HepG2 (cell line): ENCODE measurements around the gene ARCN1. TPM values are rescaled to one million over a fixed set of nuclear protein-coding genes. Genes with fewer than 3 reads are reported as not detected.

ENCODE experiments used
- BCL6 ChIP-seq: IDR thresholded peaks from 2 replicates; pipeline ENCODE4 v1.6.1; 2016; ENCODE audit warnings: missing genetic modification reagents, missing compliant biosample characterization
- FOSL1 ChIP-seq: sonication (generic); formaldehyde crosslinking; IDR thresholded peaks from 2 replicates; pipeline ENCODE4 v1.9.0; 2021; ENCODE audit warnings: missing genetic modification reagents, borderline replicate concordance
- GATA4 ChIP-seq: sonication (generic); IDR thresholded peaks from 2 replicates; pipeline ENCODE4 v1.6.1; 2016; ENCODE audit warnings: antibody characterized with exemption, low read depth, borderline replicate concordance
- MEIS2 ChIP-seq: sonication (generic); formaldehyde crosslinking; IDR thresholded peaks from 2 replicates; pipeline ENCODE4 v1.9.0; 2021; ENCODE audit warnings: mild to moderate bottlenecking, missing genetic modification reagents
- SMYD3 ChIP-seq: sonication (generic); formaldehyde crosslinking; IDR thresholded peaks from 2 replicates; pipeline ENCODE4 v1.8.1; 2023; ENCODE audit warnings: mild to moderate bottlenecking, missing genetic modification reagents
- SOX6 ChIP-seq, 2 experiments: fragments of 450-650 bp in 1 of 2; sonication (generic) in 1 of 2; formaldehyde crosslinking in 1 of 2; IDR thresholded peaks; 2 replicates each; pipeline versions ENCODE4 v1.4.0 to v1.6.1; 2017 to 2020; ENCODE audit warnings: antibody characterized with exemption in 1 of 2, mild to moderate bottlenecking in 1 of 2, missing genetic modification reagents in 1 of 2
- ZNF556 ChIP-seq: sonication (generic); formaldehyde crosslinking; IDR thresholded peaks from 2 replicates; pipeline ENCODE4 v1.4.0; 2020; ENCODE audit warnings: mild to moderate bottlenecking, missing genetic modification reagents, borderline replicate concordance
- polyA plus RNA-seq, 8 experiments: library from polyadenylated mRNA; depleted of rRNA in 3 of 8; stranded (reverse) in 7 of 8; unstranded in 1 of 8; fragments of >200 nt; fragmentation: Illumina TruSeq in 4 of 8; extraction: Trizol in 4 of 8; gene quantifications; 2 replicates each; pipeline versions ENCODE4 v1.2.1 to v1.2.3, GENCODE V29; 2011 to 2016; ENCODE audit warnings: low read depth in 4 of 8, missing spikeins in 1 of 8, mixed read lengths in 1 of 8; ENCODE audit not compliant: insufficient read depth in 1 of 8
- total RNA-seq, 5 experiments: library from RNA; depleted of rRNA; stranded (reverse); fragments of >200 nt; fragmentation: Illumina TruSeq; extraction: Trizol; gene quantifications; 2 replicates each; pipeline ENCODE4 v1.2.3, GENCODE V29; 2016; ENCODE audit warnings: low read depth in 1 of 5
- TF ChIP-seq, protein P1 (sequence below): sonication (generic); formaldehyde crosslinking; IDR thresholded peaks from 2 replicates; pipeline ENCODE4 v1.5.0; 2020; ENCODE audit warnings: mild to moderate bottlenecking, missing genetic modification reagents, borderline replicate concordance
- TF ChIP-seq, protein P2 (sequence below): sonication (generic); formaldehyde crosslinking; IDR thresholded peaks from 2 replicates; pipeline ENCODE4 v1.4.0; 2020; ENCODE audit warnings: mild to moderate bottlenecking, missing genetic modification reagents
- TF ChIP-seq, protein P3 (sequence below): sonication (generic); formaldehyde crosslinking; IDR thresholded peaks from 2 replicates; pipeline ENCODE4 v1.4.0; 2020; ENCODE audit warnings: missing genetic modification reagents, borderline replicate concordance

Gene ARCN1
- total and polyA plus RNA-seq, 2 of the 13 experiments (the other 11 are each of a cell fraction or from before 2014, with no cell fraction given): 148 to 200 TPM

DNA sequence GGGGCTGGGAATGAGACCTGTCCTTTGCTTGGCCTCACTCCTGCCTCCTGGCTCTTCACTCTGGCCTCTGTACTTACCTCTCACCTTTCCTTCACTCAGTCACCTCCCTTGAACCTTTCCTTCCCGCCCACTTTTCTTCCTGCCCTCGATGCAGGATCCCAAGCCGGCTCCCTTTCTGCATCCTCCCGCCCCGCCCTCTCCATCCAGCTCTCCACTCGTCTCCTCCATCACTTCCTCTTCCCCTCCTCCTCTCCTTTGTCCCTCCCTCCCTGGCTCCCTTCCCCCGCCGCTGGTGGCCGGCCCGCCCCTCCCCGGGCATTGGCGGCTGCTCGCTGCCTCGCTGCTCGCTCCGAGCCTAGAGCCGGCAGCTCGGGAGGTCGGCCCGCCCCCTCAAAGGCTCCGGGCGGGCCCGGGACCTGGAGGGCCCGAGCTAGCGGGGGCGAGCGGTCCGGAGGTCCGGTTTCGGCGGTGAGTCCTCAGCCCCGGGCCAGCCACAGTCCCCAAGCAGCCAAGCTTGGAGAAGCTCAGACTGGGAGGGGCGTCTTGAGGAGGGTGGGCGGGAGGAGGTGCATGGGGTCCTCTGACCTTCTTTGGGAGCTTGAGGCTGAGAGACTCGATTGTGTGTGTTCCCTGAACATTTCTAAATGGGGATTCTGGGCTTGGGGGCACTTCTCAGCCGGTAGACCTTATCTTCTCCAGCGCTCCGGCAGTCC is 49.0 kb downstream of the ARCN1 start (continued):
- TF ChIP-seq, protein P1, sequence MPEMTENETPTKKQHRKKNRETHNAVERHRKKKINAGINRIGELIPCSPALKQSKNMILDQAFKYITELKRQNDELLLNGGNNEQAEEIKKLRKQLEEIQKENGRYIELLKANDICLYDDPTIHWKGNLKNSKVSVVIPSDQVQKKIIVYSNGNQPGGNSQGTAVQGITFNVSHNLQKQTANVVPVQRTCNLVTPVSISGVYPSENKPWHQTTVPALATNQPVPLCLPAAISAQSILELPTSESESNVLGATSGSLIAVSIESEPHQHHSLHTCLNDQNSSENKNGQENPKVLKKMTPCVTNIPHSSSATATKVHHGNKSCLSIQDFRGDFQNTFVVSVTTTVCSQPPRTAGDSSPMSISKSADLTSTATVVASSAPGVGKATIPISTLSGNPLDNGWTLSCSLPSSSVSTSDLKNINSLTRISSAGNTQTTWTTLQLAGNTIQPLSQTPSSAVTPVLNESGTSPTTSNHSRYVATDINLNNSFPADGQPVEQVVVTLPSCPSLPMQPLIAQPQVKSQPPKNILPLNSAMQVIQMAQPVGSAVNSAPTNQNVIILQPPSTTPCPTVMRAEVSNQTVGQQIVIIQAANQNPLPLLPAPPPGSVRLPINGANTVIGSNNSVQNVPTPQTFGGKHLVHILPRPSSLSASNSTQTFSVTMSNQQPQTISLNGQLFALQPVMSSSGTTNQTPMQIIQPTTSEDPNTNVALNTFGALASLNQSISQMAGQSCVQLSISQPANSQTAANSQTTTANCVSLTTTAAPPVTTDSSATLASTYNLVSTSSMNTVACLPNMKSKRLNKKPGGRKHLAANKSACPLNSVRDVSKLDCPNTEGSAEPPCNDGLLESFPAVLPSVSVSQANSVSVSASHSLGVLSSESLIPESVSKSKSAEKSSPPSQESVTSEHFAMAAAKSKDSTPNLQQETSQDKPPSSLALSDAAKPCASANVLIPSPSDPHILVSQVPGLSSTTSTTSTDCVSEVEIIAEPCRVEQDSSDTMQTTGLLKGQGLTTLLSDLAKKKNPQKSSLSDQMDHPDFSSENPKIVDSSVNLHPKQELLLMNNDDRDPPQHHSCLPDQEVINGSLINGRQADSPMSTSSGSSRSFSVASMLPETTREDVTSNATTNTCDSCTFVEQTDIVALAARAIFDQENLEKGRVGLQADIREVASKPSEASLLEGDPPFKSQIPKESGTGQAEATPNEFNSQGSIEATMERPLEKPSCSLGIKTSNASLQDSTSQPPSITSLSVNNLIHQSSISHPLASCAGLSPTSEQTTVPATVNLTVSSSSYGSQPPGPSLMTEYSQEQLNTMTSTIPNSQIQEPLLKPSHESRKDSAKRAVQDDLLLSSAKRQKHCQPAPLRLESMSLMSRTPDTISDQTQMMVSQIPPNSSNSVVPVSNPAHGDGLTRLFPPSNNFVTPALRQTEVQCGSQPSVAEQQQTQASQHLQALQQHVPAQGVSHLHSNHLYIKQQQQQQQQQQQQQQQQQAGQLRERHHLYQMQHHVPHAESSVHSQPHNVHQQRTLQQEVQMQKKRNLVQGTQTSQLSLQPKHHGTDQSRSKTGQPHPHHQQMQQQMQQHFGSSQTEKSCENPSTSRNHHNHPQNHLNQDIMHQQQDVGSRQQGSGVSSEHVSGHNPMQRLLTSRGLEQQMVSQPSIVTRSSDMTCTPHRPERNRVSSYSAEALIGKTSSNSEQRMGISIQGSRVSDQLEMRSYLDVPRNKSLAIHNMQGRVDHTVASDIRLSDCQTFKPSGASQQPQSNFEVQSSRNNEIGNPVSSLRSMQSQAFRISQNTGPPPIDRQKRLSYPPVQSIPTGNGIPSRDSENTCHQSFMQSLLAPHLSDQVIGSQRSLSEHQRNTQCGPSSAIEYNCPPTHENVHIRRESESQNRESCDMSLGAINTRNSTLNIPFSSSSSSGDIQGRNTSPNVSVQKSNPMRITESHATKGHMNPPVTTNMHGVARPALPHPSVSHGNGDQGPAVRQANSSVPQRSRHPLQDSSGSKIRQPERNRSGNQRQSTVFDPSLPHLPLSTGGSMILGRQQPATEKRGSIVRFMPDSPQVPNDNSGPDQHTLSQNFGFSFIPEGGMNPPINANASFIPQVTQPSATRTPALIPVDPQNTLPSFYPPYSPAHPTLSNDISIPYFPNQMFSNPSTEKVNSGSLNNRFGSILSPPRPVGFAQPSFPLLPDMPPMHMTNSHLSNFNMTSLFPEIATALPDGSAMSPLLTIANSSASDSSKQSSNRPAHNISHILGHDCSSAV (CRISPR knock-in tag): no peak
- TF ChIP-seq, protein P2, sequence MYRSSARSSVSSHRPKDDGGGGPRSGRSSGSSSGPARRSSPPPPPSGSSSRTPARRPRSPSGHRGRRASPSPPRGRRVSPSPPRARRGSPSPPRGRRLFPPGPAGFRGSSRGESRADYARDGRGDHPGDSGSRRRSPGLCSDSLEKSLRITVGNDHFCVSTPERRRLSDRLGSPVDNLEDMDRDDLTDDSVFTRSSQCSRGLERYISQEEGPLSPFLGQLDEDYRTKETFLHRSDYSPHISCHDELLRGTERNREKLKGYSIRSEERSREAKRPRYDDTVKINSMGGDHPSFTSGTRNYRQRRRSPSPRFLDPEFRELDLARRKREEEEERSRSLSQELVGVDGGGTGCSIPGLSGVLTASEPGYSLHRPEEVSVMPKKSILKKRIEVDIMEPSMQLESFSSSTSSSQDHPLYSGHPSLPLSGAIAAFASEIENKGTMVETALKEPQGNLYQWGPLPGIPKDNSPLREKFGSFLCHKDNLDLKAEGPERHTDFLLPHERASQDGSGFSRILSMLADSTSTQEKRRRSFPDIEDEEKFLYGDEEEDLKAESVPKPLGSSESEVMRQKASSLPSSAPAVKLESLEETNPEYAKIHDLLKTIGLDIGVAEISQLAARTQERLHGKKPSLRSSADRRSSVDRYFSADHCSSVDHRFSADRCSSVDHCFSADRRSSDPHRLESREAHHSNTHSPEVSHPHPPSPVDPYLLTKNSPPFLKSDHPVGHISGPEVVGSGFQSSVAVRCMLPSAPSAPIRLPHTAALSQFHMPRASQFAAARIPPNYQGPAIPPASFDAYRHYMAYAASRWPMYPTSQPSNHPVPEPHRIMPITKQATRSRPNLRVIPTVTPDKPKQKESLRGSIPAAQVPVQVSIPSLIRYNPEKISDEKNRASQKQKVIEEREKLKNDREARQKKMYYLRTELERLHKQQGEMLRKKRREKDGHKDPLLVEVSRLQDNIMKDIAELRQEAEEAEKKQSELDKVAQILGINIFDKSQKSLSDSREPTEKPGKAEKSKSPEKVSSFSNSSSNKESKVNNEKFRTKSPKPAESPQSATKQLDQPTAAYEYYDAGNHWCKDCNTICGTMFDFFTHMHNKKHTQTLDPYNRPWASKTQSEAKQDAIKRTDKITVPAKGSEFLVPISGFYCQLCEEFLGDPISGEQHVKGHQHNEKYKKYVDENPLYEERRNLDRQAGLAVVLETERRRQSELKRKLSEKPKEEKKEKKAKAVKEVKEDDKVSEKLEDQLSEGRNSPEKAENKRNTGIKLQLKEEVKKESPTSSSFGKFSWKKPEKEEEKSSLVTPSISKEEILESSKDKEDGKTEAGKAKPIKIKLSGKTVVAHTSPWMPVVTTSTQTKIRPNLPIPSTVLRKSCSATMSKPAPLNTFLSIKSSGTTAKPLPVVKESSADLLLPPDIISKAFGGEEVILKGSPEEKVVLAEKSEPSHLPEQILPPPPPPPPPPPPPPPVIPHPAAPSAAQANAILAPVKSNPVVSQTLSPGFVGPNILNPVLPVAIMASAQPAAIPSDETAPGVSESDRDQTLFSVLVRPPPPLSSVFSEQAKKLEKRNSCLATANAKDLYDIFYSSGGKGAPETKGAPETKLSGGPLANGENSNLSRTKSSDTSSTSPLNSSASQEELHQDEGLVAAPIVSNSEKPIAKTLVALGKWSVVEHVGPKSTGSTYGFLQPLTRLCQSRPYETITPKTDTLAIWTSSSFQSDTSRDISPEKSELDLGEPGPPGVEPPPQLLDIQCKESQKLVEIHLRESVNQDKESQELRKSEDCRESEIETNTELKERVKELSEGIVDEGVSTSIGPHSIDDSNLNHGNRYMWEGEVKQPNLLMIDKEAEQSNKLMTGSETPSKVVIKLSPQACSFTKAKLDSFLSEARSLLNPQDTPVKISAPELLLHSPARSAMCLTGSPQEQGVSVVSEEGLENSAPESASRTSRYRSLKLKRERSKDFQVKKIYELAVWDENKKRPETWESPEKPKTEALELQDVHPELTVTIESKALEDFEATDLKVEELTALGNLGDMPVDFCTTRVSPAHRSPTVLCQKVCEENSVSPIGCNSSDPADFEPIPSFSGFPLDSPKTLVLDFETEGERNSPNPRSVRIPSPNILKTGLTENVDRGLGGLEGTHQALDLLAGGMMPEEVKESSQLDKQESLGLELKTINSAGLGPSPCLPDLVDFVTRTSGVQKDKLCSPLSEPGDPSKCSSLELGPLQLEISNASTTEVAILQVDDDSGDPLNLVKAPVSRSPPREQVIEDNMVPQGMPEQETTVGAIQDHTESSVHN: peak; percentile 24; the same call in 1 of the 2 replicates
- TF ChIP-seq GATA4: no peak
- TF ChIP-seq BCL6 (CRISPR knock-in tag): no peak
- TF ChIP-seq FOSL1 (CRISPR knock-in tag): no peak
- 0 out of 2 replicates have a peak, but pooled peaks have one; percentile 33 for TF ChIP-seq SMYD3
- TF ChIP-seq SOX6 (IDR thresholded peaks at IDR 0.05): no peak
- peak; percentile 10; the same call in 1 of the 2 replicates for TF ChIP-seq SOX6 (CRISPR knock-in tag; IDR thresholded peaks at IDR 0.05)
- TF ChIP-seq, protein P3, sequence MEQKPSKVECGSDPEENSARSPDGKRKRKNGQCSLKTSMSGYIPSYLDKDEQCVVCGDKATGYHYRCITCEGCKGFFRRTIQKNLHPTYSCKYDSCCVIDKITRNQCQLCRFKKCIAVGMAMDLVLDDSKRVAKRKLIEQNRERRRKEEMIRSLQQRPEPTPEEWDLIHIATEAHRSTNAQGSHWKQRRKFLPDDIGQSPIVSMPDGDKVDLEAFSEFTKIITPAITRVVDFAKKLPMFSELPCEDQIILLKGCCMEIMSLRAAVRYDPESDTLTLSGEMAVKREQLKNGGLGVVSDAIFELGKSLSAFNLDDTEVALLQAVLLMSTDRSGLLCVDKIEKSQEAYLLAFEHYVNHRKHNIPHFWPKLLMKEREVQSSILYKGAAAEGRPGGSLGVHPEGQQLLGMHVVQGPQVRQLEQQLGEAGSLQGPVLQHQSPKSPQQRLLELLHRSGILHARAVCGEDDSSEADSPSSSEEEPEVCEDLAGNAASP (CRISPR knock-in tag): 0 out of 2 replicates have a peak, but pooled peaks have one; percentile 7
- TF ChIP-seq MEIS2: no peak
- TF ChIP-seq ZNF556 (CRISPR knock-in tag): no peak
